HepG2 (cell line): ENCODE results near the gene HS3ST4. TPM values are rescaled to one million over a fixed set of nuclear protein-coding genes. Genes with fewer than 3 reads are reported as not detected.

Experiments used
- ATAC-seq: fragments of 200-7000 bp; cut with Tn5 transposase; 3 replicates; pipeline ENCODE4 v1.9.1; 2020; ENCODE audit warnings: mild to moderate bottlenecking, moderate library complexity
- BruUV-seq: library from RNA; stranded (reverse); fragments of 400-500 nt; replicated peaks from 2 replicates; lab custom pipeline; 2021; lab: Mats Ljungman, UMichigan
- CTCF ChIA-PET: fragments of 300-600 bp; formaldehyde crosslinking; extraction: SDS; loops from one replicate; lab custom pipeline; 2021; ENCODE audit warnings: low total read pairs, inconsistent platforms, low intra/inter-chr PET ratio; lab: Yijun Ruan, JAX
- POLR2A ChIA-PET: fragments of 350-600 bp; sonication (Branson Sonifier 250); formaldehyde crosslinking; loops from one replicate; lab custom pipeline; 2020; ENCODE audit warnings: antibody characterized with exemption, inconsistent platforms; lab: Yijun Ruan, JAX
- DNase-seq: peaks from one replicate; pipeline ENCODE4 v3.0.0-alpha.2; 2015; ENCODE audit warnings: low spot score
- FAIRE-seq: peaks from 3 replicates; lab custom pipeline; 2011; peaks lifted over from hg19 to GRCh38; lab: Jason Lieb, UNC
- H2AFZ ChIP-seq: one replicate; pipeline ENCODE4 v1.6.1; 2011; ENCODE audit warnings: low read length, inconsistent platforms
- H3K27ac ChIP-seq: fragments of 300-600 bp; 3 replicates; pipeline ENCODE4 v1.8.0; 2011; ENCODE audit warnings: mixed run types, mild to moderate bottlenecking, mixed read lengths, low read length, inconsistent platforms; ENCODE audit not compliant: insufficient read depth; ENCODE audit errors: extremely low read length
- H3K27me3 ChIP-seq, 2 experiments: fragments of 200-600 bp in 1 of 2; 2 replicates in 1 of 2; 3 replicates in 1 of 2; pipeline versions ENCODE4 v1.6.0 to v1.8.0; 2011; ENCODE audit warnings: low read length in 2 of 2, mild to moderate bottlenecking in 2 of 2, moderate library complexity in 2 of 2, inconsistent platforms in 1 of 2; ENCODE audit not compliant: insufficient read depth in 2 of 2, control insufficient read depth in 1 of 2
- H3K36me3 ChIP-seq, 2 experiments: fragments of 200-600 bp in 1 of 2; replicated peaks in 1 of 2; 2 replicates in 1 of 2; 3 replicates in 1 of 2; pipeline versions ENCODE4 v1.5.1 to v1.8.0; 2011; ENCODE audit warnings: low read length in 2 of 2, inconsistent platforms in 1 of 2; ENCODE audit not compliant: insufficient read depth in 2 of 2, control insufficient read depth in 1 of 2
- H3K4me1 ChIP-seq: 2 replicates; pipeline ENCODE4 v1.5.1; 2012; ENCODE audit warnings: low read length, inconsistent platforms; ENCODE audit not compliant: insufficient read depth
- H3K4me2 ChIP-seq: 2 replicates; pipeline ENCODE4 v1.6.0; 2011; ENCODE audit warnings: low read depth, low read length, inconsistent platforms
- H3K4me3 ChIP-seq, 3 experiments: fragments of 200-600 bp in 1 of 3; sonication (generic), shearing (Covaris generic) in 1 of 3; replicated peaks in 1 of 3; 2 replicates each; pipeline ENCODE4 v1.5.1; 2011 to 2016; ENCODE audit warnings: low read length in 3 of 3, inconsistent platforms in 2 of 3, low read depth in 2 of 3, mild to moderate bottlenecking in 2 of 3, control low read depth in 1 of 3, mixed read lengths in 1 of 3; ENCODE audit not compliant: insufficient read depth in 1 of 3
- H3K79me2 ChIP-seq: one replicate; pipeline ENCODE4 v1.6.1; 2011; ENCODE audit warnings: low read length, inconsistent platforms; ENCODE audit not compliant: insufficient read depth
- H3K9ac ChIP-seq: 2 replicates; pipeline ENCODE4 v1.6.0; 2011; ENCODE audit warnings: mild to moderate bottlenecking, low read depth, low read length, inconsistent platforms; ENCODE audit not compliant: insufficient read depth
- H3K9me3 ChIP-seq: 2 replicates; pipeline ENCODE4 v1.5.1; 2012; ENCODE audit warnings: mild to moderate bottlenecking, low read length
- H4K20me1 ChIP-seq: 2 replicates; pipeline ENCODE4 v1.6.0; 2011; ENCODE audit warnings: inconsistent platforms, mild to moderate bottlenecking, low read length, moderate library complexity; ENCODE audit not compliant: insufficient read depth
- ADNP ChIP-seq: sonication (generic); formaldehyde crosslinking; IDR thresholded peaks from 2 replicates; pipeline ENCODE4 v1.4.0; 2020; ENCODE audit warnings: missing genetic modification reagents
- MAFF ChIP-seq: IDR thresholded peaks from 2 replicates; pipeline ENCODE4 v1.6.1; 2011; ENCODE audit warnings: low read depth, low read length, improper control_type of control experiment
- MAFK ChIP-seq, 2 experiments: IDR thresholded peaks in 1 of 2; conservative IDR thresholded peaks in 1 of 2; 2 replicates each; pipeline ENCODE4 v1.6.1; 2011; ENCODE audit warnings: improper control_type of control experiment in 2 of 2, low read length in 2 of 2
- MEIS2 ChIP-seq: sonication (generic); formaldehyde crosslinking; IDR thresholded peaks from 2 replicates; pipeline ENCODE4 v1.9.0; 2021; ENCODE audit warnings: mild to moderate bottlenecking, missing genetic modification reagents
- MTA1 ChIP-seq: sonication (generic); formaldehyde crosslinking; IDR thresholded peaks from 2 replicates; pipeline ENCODE4 v1.4.0; 2020; ENCODE audit warnings: missing genetic modification reagents, mild to moderate bottlenecking, borderline replicate concordance
- SOX6 ChIP-seq, 2 experiments: fragments of 450-650 bp in 1 of 2; sonication (generic) in 1 of 2; formaldehyde crosslinking in 1 of 2; IDR thresholded peaks; 2 replicates each; pipeline versions ENCODE4 v1.4.0 to v1.6.1; 2017 to 2020; ENCODE audit warnings: antibody characterized with exemption in 1 of 2, mild to moderate bottlenecking in 1 of 2, missing genetic modification reagents in 1 of 2
- TCF7L2 ChIP-seq: IDR thresholded peaks from 2 replicates; pipeline ENCODE4 v1.6.1; 2011; ENCODE audit warnings: mild to moderate bottlenecking, low read depth, low read length, moderate library complexity
- ZNF550 ChIP-seq: sonication (generic); formaldehyde crosslinking; IDR thresholded peaks from 2 replicates; pipeline ENCODE4 v1.4.0; 2020; ENCODE audit warnings: mild to moderate bottlenecking, missing genetic modification reagents, borderline replicate concordance
- ZNF646 ChIP-seq: sonication (generic); formaldehyde crosslinking; IDR thresholded peaks from 2 replicates; pipeline ENCODE4 v1.9.0; 2021; ENCODE audit warnings: mild to moderate bottlenecking, missing genetic modification reagents
- ZNF749 ChIP-seq: sonication (generic); formaldehyde crosslinking; IDR thresholded peaks from 2 replicates; pipeline ENCODE4 v1.8.0; 2022; ENCODE audit warnings: mild to moderate bottlenecking, missing genetic modification reagents, moderate library complexity, borderline replicate concordance
- WGBS: methylation state at CpG from one replicate; pipeline ENCODE4 v1.1.6; 2017; ENCODE audit warnings: low lambda C conversion rate; 5-methylcytosine and 5-hydroxymethylcytosine counted together
- in situ Hi-C: cut with HindIII; loops from 2 replicates; pipeline ENCODE4 v1.10.0; 2017; ENCODE audit warnings: low pct_unique_long_range_greater_than_20kb; ENCODE audit not compliant: extremely low pct_ligation_motif_present
- intact Hi-C: fragments of 100-400 bp; cut with micrococcal nuclease; formaldehyde crosslinking; loops from one replicate; pipeline ENCODE4 v1.10.0; 2022; ENCODE audit not compliant: unreplicated experiment
- polyA plus RNA-seq, 8 experiments: library from polyadenylated mRNA; depleted of rRNA in 3 of 8; stranded (reverse) in 7 of 8; unstranded in 1 of 8; fragments of >200 nt; fragmentation: Illumina TruSeq in 4 of 8; extraction: Trizol in 4 of 8; gene quantifications; 2 replicates each; pipeline versions ENCODE4 v1.2.1 to v1.2.3, GENCODE V29; 2011 to 2016; ENCODE audit warnings: low read depth in 4 of 8, missing spikeins in 1 of 8, mixed read lengths in 1 of 8; ENCODE audit not compliant: insufficient read depth in 1 of 8
- total RNA-seq, 5 experiments: library from RNA; depleted of rRNA; stranded (reverse); fragments of >200 nt; fragmentation: Illumina TruSeq; extraction: Trizol; gene quantifications; 2 replicates each; pipeline ENCODE4 v1.2.3, GENCODE V29; 2016; ENCODE audit warnings: low read depth in 1 of 5

Gene HS3ST4
- total and polyA plus RNA-seq, 2 of the 13 experiments (the other 11 are each of a cell fraction or from before 2014, with no cell fraction given) = not detected

DNA sequence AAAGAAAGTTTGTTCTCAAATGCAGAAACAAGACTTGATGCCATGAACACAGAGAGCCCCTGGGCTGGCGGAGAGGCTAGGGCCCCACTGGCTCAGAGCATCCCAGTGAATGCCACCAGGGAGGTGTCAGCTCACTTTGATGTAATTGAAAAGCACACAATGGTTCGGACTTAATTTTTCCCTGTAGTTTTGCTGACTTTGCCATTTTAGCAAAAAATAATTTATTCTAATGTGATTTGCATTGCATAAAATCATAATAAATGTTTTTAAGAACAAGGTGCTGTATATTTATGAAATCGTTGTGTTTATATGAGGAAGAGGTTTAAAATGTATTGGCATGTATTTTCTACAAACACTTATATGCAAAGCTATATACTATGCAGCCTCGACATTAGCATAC lies 140.5 kb downstream of the HS3ST4 start:
- ChIA-PET CTCF (no interaction called here), POLR2A (no interaction called here)
- WGBS = 5% methylated on average over 4 of the region's 4 CpGs
- no peaks in the 10 kb centered on the region for H3K9me3 ChIP-seq
- intact Hi-C loops = no loop called here
- no peak overlapping the region for H3K9ac ChIP-seq
- no peak overlapping the region for H2AFZ ChIP-seq
- no peak overlapping the region for H3K4me2 ChIP-seq
- no peaks in the 10 kb centered on the region for H3K4me1 ChIP-seq
- TF ChIP-seq ZNF646 (CRISPR knock-in tag) = no peak
- TF ChIP-seq MAFK (conservative IDR thresholded peaks at IDR 0.05 in 1 of 2, IDR thresholded peaks at IDR 0.05 in 1 of 2; ENCODE audit: low read length in 2 of 2) = peak; percentile 94 to 96
- no peak for TF ChIP-seq MEIS2 (CRISPR knock-in tag)
- TF ChIP-seq MTA1 (CRISPR knock-in tag) = no peak
- TF ChIP-seq ZNF749 (CRISPR knock-in tag) = no peak
- no peak for TF ChIP-seq ZNF550 (CRISPR knock-in tag)
- TF ChIP-seq MAFF = peak; percentile 95
- no peak for TF ChIP-seq TCF7L2
- TF ChIP-seq ADNP = no peak
- no peak for TF ChIP-seq SOX6 (IDR thresholded peaks at IDR 0.05)
- no peak for TF ChIP-seq SOX6 (CRISPR knock-in tag; IDR thresholded peaks at IDR 0.05)
- H4K20me1 ChIP-seq = no peaks in the 10 kb centered on the region
- ATAC-seq = no peak
- DNase-seq = no peak
- H3K27me3 ChIP-seq = peaks cover 0 to 4% of the 10 kb centered on the region in 2 experiments; a peak in 1 of 5 replicates
- no peak overlapping the region for H3K27ac ChIP-seq
- no peak overlapping the region for H3K4me3 ChIP-seq
- no peaks in the 10 kb centered on the region for H3K79me2 ChIP-seq
- H3K36me3 ChIP-seq = no peaks in the 10 kb centered on the region
- in situ Hi-C loops = loop anchor here (10.0 to 25.0 kb wide), 2 partner anchors 730 to 1273 kb away; no protein-coding TSS in a partner anchor
- FAIRE-seq = no peak
- no TSS peak for BruUV-seq
